Adrenal gland (tissue), 12 donors: ENCODE measurements around the gene SYT1. TPM values are rescaled to one million over a fixed set of nuclear protein-coding genes. Genes with fewer than 3 reads are reported as not detected.

Source experiments
- DNase-seq, 7 donors: peaks; one replicate each; pipeline ENCODE4 v3.0.0-alpha.2; 2019 to 2020
- H3K27ac ChIP-seq, 5 donors: fragments of 200-600 bp; sonication (generic) in 4 of 5; 1 replicate in 3 of 5; 2 replicates in 2 of 5; pipeline versions ENCODE4 v1.5.1 to v1.8.0; 2016 to 2020; ENCODE audit warnings: mild to moderate bottlenecking in 1 of 5
- H3K27me3 ChIP-seq: fragments of 200-600 bp; 2 replicates; pipeline ENCODE4 v1.8.0; 2021
- H3K36me3 ChIP-seq, 2 donors: fragments of 200-600 bp; replicated peaks in 1 of 2; 1 replicate in 1 of 2; 2 replicates in 1 of 2; pipeline versions ENCODE4 v1.5.1 to v1.8.0; 2018 to 2022
- H3K4me1 ChIP-seq, 2 donors: fragments of 200-600 bp; replicated peaks in 1 of 2; 1 replicate in 1 of 2; 2 replicates in 1 of 2; pipeline versions ENCODE4 v1.5.1 to v1.8.0; 2018 to 2021
- H3K4me3 ChIP-seq, 4 donors: fragments of 200-600 bp; sonication (generic) in 3 of 4; one replicate each; pipeline ENCODE4 v1.5.1; 2016 to 2018
- H3K9me3 ChIP-seq, 3 donors: fragments of 200-600 bp; sonication (generic) in 1 of 3; replicated peaks in 1 of 3; 1 replicate in 2 of 3; 2 replicates in 1 of 3; pipeline versions ENCODE4 v1.5.1 to v1.8.0; 2016 to 2021
- POLR2A ChIP-seq, 2 donors: fragments of 450-650 bp; IDR thresholded peaks; one replicate each; pipeline ENCODE4 v1.6.1; 2017; ENCODE audit warnings: antibody characterized with exemption in 2 of 2, mild to moderate bottlenecking in 2 of 2, moderate library complexity in 1 of 2
- WGBS, 4 donors: extraction: QIAGEN DNeasy Blood & Tissue Kit in 2 of 4; methylation state at CpG; one replicate each; pipeline versions ENCODE4 v1.1.5 to v1.1.7; 2013 to 2017; 5-methylcytosine and 5-hydroxymethylcytosine counted together
- intact Hi-C, 2 donors: fragments of 100-400 bp; cut with DNase I; formaldehyde crosslinking; loops; one replicate each; pipeline versions ENCODE4 v1.14.1 to v1.15.0; 2022 to 2023
- polyA plus RNA-seq, 3 donors: library from polyadenylated mRNA; stranded (reverse); fragments of 200-250 nt in 2 of 3; fragments of 350-450 nt in 1 of 3; fragmentation: Illumina TruSeq in 1 of 3; extraction: RNeasy Lipid Tissue Mini Kit (QIAGEN cat#74804) in 1 of 3; gene quantifications; one replicate each; pipeline ENCODE4 v1.2.3, GENCODE V29; 2013 to 2014
- total RNA-seq, 9 donors: library from RNA; depleted of rRNA in 4 of 9; stranded (reverse); fragments of >200 nt in 4 of 9; fragments of 120-200 nt in 1 of 9; fragmentation: NEBNext Ultra II Directional in 1 of 9; extraction: Animal tissue kit (Norgen Biotek cat#: 25700) in 1 of 9; gene quantifications; one replicate each; pipeline versions ENCODE4 v1.1.0 to v1.2.4, GENCODE V29; 2013 to 2023
- TF ChIP-seq, protein P1 (sequence below), 6 experiments: fragments of 450-650 bp in 4 of 6; fragments of 200-600 bp in 2 of 6; sonication (generic) in 1 of 6; IDR thresholded peaks; 1 replicate in 5 of 6; 2 replicates in 1 of 6; pipeline versions ENCODE4 v1.5.1 to v1.8.0; 2016 to 2021; ENCODE audit warnings: antibody characterized with exemption in 6 of 6, mild to moderate bottlenecking in 2 of 6, moderate library complexity in 1 of 6
- donor health status: healthy with polysubstance abuse.
- donor health status: Bipolar disorder and iron deficiency.
- donor health status: DM: yes; HTN: yes; CAD: no.
- donor health status: DM: no; HTN: no; CAD: no.
- donor health status: DM: no; HTN: no; CAD: no.
- donor health status: DM: yes; HTN: yes; CAD: no.

Gene SYT1
- total and polyA plus RNA-seq, 12 donors, result 0.42 to 22.3 (median 4.6) TPM

- no peaks in the 10 kb centered on the region for H3K36me3 ChIP-seq
- intact Hi-C loops, result no loop called here
- no peaks in the 10 kb centered on the region for H3K27me3 ChIP-seq
- TF ChIP-seq, protein P1, sequence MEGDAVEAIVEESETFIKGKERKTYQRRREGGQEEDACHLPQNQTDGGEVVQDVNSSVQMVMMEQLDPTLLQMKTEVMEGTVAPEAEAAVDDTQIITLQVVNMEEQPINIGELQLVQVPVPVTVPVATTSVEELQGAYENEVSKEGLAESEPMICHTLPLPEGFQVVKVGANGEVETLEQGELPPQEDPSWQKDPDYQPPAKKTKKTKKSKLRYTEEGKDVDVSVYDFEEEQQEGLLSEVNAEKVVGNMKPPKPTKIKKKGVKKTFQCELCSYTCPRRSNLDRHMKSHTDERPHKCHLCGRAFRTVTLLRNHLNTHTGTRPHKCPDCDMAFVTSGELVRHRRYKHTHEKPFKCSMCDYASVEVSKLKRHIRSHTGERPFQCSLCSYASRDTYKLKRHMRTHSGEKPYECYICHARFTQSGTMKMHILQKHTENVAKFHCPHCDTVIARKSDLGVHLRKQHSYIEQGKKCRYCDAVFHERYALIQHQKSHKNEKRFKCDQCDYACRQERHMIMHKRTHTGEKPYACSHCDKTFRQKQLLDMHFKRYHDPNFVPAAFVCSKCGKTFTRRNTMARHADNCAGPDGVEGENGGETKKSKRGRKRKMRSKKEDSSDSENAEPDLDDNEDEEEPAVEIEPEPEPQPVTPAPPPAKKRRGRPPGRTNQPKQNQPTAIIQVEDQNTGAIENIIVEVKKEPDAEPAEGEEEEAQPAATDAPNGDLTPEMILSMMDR (IDR thresholded peaks at IDR 0.05), result no peak
- no peak for TF ChIP-seq POLR2A (IDR thresholded peaks at IDR 0.05)
- WGBS, 4 donors, result 73 to 81% (median 78%) methylated on average over 6 of the region's 6 CpGs
- H3K4me1 ChIP-seq, result no peaks in the 10 kb centered on the region
- H3K4me3 ChIP-seq, result no peak overlapping the region
- no peaks in the 10 kb centered on the region for H3K9me3 ChIP-seq
- DNase-seq, result no peak
- H3K27ac ChIP-seq, result no peak overlapping the region
Measured at GRCh38 chr12:79156846-79157463, 292.4 kb downstream of the SYT1 start.

DNA sequence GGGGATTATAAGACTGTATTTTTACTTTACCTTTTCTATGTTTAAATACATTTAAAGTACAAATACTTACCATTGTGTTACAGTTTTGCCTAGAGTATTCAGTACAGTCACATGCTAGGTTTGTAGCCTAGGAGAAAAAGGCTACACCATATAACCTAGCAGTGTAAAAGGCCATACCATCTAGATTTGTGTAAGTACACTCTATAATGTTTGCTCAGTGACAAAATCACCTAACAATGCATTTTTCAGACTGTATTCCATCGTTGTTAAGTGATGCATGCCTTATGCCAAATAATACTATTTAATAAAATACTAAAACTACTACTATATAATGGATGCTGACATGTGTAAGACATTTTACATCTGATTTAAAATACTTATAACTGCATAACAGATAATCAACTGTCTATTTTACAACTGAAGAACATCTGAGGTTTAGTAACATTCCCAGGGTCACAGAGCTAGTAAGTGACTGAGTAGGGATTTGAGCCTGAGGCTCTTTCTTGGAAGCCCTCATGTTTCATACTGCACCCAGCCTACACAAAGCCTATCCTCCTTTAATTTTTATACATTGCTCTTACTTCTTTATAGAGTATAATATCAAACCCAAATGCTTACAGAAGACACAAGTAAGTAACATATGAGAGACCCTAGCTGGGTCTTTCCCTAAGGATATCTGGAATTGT lies 296.8 kb downstream of the SYT1 start:
- DNase-seq, result no peak
- no peaks in the 10 kb centered on the region for H3K36me3 ChIP-seq
- intact Hi-C loops, result no loop called here
- TF ChIP-seq, protein P1 (IDR thresholded peaks at IDR 0.05), result no peak
- no peak for TF ChIP-seq POLR2A (IDR thresholded peaks at IDR 0.05)
- no peaks in the 10 kb centered on the region for H3K27me3 ChIP-seq
- H3K4me3 ChIP-seq, result no peak overlapping the region
- no peak overlapping the region for H3K27ac ChIP-seq
- no peaks in the 10 kb centered on the region for H3K9me3 ChIP-seq
- no peaks in the 10 kb centered on the region for H3K4me1 ChIP-seq
- WGBS, 4 donors, result 40 to 59% (median 46%) methylated on average over 1 of the region's 1 CpG

DNA sequence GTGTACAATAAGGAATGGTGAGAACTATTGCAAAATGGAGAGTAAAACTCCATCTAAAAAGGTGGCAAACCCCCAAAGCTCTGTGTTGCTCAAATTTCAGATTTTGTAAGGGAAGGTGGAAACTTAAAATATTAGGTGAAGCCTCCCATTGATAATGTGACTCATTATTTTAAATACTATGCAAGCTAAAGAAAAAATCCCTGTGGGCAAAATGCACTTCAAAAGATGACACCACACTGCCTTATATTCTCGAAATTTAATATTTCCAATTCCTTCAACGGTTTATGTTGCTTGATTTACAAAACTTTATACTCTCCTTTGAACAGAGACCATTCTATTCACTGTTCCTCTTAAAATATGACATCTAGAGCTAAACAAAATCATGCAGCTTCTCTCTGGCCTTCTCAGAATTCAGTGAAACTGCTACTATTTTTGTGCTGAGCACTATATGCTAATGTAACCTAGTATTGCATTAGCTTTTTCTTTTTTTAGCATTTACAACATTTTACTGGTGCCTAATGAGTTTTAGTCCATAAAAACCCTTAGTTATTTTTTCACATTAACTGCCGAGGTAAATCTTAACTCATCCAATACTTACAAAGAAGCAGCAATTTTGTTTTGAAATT lies 297.7 kb downstream of the SYT1 start:
- Histone ChIP-seq H3K27ac (no peak overlapping the region), H3K27me3 (no peaks in the 10 kb centered on the region), H3K9me3 (no peaks in the 10 kb centered on the region), H3K4me3 (no peak overlapping the region), H3K36me3 (no peaks in the 10 kb centered on the region), H3K4me1 (no peaks in the 10 kb centered on the region)
- DNase-seq, result no peak
- intact Hi-C loops, result no loop called here
- 58 to 66% (median 62%) methylated on average over 3 of the region's 3 CpGs for WGBS, 4 donors
- TF ChIP-seq, protein P1 (IDR thresholded peaks at IDR 0.05), result no peak
- TF ChIP-seq POLR2A (IDR thresholded peaks at IDR 0.05), result no peak

DNA sequence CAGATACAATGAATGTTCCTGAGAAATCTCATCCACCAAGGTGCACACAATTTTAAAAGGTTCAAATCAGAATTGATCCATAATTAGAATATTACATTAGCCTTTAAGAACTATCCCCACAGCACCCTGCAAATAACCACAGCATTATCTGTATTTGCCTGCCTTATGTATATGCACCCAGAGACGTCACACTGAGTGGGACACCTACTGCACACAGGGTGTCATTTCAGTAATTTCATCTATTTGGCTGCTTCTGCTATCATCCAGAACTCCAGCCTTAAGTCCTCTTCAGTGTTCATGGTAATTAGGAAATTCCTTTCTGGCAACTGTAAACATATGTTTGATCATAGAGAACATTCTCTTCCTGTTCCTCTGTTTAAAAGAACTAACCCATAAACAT lies 298.4 kb downstream of the SYT1 start:
- Histone ChIP-seq H3K36me3 (no peaks in the 10 kb centered on the region), H3K4me1 (no peaks in the 10 kb centered on the region), H3K9me3 (no peaks in the 10 kb centered on the region), H3K4me3 (no peak overlapping the region), H3K27ac (no peak overlapping the region), H3K27me3 (no peaks in the 10 kb centered on the region)
- intact Hi-C loops, result no loop called here
- 65 to 74% (median 70%) methylated on average over 1 of the region's 1 CpG for WGBS, 4 donors
- no peak for TF ChIP-seq POLR2A (IDR thresholded peaks at IDR 0.05)
- TF ChIP-seq, protein P1 (IDR thresholded peaks at IDR 0.05), result no peak
- no peak for DNase-seq
